Stimulated activated CD8-positive, alpha-beta memory T cell treated with anti-CD3 and anti-CD28 coated beads, Interleukin-2, amount 100 ng/mL, for 1 hour (primary cell): ENCODE measurements around the gene JMJD6.

Experiments used
- DNase-seq, 2 donors: peaks; one replicate each; pipeline ENCODE4 v3.0.0-alpha.2; 2020; ENCODE audit warnings: low read depth in 2 of 2

The JMJD6 gene

DNA sequence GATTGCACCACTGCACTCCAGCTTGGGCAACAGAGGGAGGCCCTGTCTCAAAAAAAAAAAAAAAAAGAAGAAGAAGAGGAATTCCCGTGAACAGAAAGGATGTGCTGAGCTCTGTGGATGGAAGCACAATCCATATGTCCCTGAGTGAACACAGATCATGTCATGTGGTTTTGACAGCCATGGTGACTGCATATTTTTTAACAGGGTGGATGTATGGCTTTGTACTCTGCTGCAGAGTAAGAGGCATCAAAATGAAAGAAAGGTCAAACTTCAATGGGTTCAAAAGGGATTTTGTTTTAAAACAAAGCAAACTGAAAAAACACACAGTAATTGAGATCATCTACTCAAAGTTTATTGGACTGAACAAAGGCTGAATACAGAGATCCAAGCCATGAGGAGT, 47.2 kb downstream of the JMJD6 start:
- DNase-seq = no peak

DNA sequence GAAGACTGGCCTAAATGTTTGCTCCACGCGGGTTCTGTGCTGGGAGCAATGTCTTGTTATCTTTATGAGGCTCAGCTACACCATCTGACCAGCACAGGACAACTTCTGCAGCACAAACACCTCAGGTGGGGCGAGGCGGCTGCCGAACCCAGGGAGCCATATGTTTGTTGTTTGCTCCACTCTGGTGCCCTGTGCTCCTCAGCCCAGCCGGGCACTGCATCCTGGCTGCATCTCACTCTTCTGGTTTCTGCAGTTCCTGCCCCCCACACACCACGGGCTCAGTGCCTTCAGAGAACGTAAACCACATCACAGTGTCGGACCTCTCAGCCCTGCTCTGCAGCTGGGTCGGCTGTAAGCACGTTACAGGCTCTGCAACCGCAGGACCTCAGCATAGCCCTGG, 48.1 kb downstream of the JMJD6 start:
- DNase-seq = no peak

DNA sequence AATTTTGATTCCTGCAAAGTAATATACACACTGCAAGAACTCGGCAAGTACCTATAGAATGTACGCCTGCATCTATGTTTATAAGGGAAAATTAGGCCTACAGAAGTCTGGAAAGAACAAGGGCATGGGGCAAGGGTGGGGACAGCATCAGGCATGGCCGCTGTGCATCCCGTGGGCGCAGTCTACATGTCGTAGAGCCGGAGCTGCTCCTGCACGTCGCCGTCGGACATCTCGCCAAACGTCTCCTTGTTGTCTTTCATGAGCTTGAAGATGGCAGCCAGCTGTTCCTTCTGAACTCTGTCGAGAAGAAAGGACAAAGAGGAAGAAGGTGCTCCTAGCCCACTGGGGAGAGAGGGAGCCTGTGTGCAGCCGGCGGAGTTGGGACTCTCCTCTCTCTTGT, 49.0 kb downstream of the JMJD6 start:
- no peak for DNase-seq

DNA sequence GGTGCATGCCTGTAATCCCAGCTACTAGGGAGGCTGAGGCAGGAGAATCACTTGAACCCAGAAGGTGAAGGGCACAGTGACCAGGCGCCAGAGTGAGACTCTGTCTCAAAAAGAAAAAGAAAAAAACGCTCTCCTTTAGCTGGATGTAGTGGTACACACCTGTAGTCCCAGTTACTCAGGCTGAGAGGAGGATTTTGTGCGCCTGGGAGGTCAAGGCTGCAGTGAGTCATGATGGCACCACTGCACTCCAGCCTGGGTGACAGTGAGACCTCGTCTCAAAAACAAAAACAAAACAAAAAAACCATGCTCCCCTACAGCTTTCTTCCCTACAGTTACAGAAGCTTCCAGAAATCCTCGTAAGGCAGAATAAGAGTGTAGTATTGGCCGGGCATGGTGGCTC, 49.8 kb downstream of the JMJD6 start:
- DNase-seq = no peak

DNA sequence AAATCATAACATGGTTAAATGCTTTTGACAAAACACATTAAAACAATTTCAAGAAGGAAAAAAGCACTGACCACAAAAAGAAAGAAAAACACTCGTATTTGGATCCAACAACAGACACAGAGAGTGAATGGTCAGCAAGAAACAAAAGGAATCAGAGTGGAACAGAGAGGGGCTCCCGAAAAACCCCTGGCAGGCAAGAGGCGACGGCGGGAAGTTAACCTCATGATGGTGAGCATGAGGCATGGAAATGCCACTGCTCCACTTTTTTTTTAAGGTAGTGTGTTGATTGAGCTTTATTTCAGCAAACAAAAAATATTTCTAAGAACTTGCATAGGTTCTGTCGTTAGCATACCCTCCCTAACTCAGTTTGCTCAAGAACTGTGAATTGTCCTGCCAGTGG, 50.8 kb downstream of the JMJD6 start:
- no peak for DNase-seq

DNA sequence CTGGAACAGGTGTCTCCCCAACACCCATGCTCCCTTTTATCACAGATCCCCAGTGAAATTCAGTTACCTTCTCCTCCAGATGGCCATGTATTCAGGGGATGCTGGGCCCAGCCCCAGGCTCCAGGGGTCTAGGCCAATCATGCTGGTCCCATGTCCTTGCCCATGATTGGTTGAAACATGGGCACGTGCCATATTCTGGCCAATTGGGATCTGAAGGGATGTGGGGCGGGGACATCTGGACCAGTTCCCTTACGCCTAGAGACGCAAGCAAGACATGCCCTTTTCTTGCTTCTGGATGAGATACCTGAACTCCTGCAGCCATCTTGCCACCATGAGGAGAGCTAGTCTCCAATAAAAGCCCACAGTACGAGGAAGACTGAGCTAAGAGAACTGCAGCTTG, 51.8 kb downstream of the JMJD6 start:
- DNase-seq = no peak

DNA sequence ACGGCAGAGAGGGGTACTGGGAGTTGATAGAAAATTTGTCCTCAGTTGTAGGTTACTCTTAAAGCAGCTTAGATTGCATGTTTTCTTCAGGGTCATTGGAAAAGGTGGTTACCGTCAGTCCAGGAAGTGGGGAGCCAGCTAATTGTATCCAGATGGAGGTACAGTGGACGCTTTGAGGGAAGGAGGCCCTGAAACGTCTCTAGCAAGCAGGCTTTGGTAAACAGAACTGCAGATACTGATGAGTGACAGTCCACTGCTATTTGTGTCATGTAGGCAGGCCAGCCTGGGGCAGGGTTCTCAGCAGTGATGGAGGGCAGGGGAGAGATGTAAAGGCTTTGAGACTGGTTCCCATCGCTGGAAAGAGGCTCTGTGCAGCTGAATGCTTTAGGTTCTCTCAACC, 52.7 kb downstream of the JMJD6 start:
- no peak for DNase-seq

DNA sequence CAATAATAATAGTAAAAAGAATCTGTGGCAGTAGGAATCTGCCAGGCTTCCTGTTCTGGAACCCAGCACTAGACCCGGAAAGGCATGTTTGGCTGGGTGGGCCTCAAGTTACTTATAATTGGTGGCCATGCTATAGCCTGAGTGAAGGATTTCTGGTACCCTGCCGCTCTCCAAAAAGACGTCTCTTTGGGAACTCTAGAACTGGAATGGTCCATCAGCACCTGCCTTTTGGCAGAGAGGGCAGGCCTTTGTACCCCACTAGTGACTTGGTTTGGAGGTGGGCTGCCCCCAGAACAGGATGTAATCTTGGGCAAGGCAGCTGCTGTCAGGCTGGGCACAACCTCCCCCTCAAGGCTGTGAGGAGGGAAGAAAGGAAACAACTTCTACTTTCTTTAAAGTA, 53.5 kb downstream of the JMJD6 start:
- no peak for DNase-seq

DNA sequence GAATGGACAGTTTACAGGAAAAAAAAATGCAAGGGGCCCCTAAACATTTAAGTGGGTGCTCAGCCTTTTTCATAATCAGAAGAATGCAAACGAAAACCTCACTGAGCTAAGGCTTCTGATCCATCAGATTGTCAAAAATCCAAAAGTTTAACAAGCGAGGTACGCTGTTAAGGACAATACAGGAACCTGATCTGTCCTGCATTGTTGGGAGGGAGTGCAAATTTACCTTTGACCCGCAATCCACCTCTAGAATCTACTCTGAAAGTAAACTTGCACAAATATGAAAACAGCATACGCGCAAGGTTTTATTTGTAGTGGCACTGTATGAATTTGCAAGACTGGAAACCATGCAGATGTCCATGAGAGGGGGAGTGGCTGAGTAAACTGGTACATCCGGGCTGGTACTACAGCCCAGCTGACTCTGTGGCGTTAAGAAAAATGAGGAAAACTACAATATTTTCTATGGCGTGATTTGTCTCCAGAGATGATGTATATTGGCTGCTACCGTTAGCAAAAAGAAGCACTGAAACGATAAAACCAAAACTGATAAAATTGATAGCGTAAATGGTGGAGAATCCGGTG, 54.0 kb downstream of the JMJD6 start:
- DNase-seq = no peak

DNA sequence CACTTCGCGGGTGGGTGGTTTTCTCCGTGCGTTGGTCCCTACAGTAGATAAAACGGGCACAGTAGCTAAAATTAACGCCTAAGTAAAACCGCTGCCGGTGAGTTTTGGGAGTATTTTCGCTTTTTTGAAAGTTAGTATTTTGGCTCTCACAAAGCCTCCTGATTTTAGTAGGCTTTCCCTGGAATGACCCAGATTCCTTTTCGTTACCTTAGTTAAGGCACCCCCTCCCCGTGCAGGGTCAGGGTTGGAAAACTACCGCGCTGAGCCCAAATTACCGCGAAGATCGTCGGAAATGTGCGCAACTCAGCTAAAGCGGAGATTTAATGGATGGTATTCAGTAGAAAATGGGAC, 54.5 kb downstream of the JMJD6 start:
- no peak for DNase-seq

DNA sequence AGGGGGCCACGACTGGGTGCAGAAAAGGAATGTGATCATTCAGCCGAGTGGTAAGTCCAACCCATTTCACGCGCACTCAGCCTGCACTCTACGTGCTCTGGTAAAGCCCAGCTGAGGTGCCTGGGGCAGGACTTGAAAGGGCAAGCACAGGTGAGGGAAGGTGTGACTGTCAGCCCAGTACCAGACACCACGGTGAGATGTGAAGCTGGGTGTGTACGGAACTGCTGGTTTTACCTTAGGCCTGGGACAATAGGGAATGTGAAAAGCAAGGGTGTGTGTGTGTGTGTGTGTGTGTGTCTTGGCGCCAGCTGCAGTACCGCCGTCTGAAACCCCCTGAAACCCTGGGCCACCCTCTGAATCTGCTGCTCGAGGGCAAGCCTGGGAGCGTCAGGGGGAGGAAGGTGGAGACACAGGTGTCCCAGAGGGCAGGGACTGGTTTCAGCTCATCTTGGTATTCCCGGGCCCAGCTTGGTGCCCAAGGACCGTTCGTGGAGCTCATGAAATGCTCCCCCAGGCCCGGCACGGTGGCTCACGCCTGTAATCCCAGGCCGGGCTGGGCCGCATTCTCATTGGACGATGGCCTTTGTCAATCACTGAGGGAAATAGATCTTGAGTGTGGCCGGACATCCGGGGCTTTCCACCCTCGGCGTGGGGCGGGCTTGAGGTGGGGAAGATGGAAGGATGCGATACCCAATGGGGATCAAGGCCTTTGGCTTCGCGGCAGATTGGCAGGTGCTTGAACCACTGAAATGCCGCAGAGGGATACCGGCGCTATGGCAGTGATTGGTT, 55.1 kb downstream of the JMJD6 start:
- peak; percentile 95 to 96 for DNase-seq

DNA sequence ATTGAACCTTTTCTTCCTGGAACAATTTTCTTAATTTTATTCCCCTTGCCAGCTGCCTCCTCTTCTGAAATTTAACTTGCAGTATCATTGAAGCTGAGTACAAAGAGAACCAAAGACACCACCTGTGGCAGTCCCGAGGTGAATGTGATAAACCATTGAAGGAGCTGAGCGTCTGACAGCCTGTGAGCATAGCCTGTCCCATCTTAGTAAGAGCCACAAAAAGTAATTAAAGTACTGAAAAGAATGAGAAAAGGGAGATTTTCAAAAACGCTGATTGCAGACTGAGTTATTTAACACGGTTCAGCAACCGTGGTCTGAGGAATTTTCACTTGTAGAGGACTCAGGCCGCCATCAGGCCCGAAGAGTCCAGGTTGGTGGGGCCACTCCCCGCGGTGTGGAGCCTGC, 55.7 kb downstream of the JMJD6 start:
- no peak for DNase-seq

DNA sequence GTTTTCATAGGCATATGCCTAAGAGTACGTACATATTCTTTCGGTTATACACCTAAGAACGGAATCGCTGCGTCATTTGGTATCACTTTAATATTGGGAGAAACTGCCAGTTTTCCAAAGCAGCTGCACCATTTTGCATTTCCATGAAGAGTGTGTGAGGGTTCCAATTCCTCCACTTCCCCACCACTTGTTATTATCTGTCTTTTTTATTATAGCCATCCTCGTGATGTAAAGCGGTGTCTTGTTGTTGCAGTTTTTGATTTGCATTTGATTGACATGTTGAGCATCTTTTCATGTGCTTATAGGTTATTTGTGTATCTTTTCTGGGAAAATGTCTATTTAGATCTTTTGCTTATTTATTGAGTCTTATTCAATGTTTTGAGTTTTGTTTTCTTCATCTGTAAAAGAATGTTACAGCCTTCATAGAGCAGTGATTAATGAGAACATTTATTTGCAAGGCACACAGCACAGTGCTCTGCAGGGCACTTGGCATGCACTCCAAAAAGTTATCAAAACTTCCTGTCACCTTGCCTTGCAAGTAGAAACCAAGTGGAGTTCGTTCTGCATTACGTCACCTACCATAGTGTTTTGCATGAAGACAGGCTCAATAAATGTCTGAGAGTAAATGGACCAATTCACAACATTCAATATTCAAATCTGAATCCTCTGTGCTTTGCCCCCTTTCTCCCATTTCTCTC, 56.2 kb downstream of the JMJD6 start:
- DNase-seq = no peak
